Mononuclear cell (primary cell): ENCODE results near the gene FRMD3. TPM values are rescaled to one million over a fixed set of nuclear protein-coding genes. Genes with fewer than 3 reads are reported as not detected.

Source experiments
- H3K27me3 ChIP-seq: 2 replicates; pipeline ENCODE4 v1.6.0; 2011; ENCODE audit warnings: low read length, control low read depth; ENCODE audit not compliant: insufficient read depth
- H3K4me1 ChIP-seq: 2 replicates; pipeline ENCODE4 v1.5.1; 2011; ENCODE audit warnings: mild to moderate bottlenecking, low read length, control low read depth; ENCODE audit not compliant: insufficient read depth
- H3K4me3 ChIP-seq: 2 replicates; pipeline ENCODE4 v1.5.1; 2011; ENCODE audit warnings: mild to moderate bottlenecking, low read length, moderate library complexity
- H3K9me3 ChIP-seq: 2 replicates; pipeline ENCODE4 v1.5.1; 2011; ENCODE audit warnings: low read depth, mild to moderate bottlenecking, control low read depth, low read length
- total RNA-seq: library from RNA; depleted of rRNA; stranded (reverse); fragments of >200 nt; gene quantifications from one replicate; pipeline ENCODE4 v1.2.3, GENCODE V29; 2012

Gene FRMD3
- total RNA-seq = 15.1 TPM

- peaks cover 20% of the 10 kb centered on the region for H3K27me3 ChIP-seq
- no peaks in the 10 kb centered on the region for H3K9me3 ChIP-seq
- H3K4me1 ChIP-seq = peaks cover 16% of the 10 kb centered on the region
- H3K4me3 ChIP-seq = peak within 1 kb of the TSS; percentile 38
These were observed at the start of gene FRMD3 for GRCh38 chr9:83538172-83538889. Gene FRMD3 (minus strand): TSS chr9:83538401. CDS start chr9:83538231, 170 bp downstream.

DNA sequence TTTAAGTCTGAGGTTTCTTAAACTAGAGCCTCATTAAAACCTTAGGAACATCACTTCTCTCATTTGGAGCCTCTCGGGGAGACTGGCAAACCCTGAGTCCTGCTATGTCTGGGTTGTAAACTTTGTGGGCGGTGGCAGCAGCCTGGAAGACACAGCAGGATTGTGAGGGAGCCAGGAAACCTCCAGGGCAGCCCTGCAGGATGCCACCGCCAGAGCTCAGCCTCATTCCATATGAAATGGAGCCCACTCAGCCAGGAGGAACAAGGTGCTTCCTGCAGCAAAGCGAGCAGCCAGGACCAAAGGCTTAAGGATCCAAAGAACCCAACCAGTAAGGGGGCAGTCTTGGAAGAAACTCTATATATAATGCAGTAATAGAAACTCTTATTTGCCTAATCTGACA is 46.8 kb upstream of the FRMD3 start:
- Histone ChIP-seq H3K4me1 (no peaks in the 10 kb centered on the region), H3K9me3 (no peaks in the 10 kb centered on the region), H3K27me3 (no peaks in the 10 kb centered on the region), H3K4me3 (no peak overlapping the region)

DNA sequence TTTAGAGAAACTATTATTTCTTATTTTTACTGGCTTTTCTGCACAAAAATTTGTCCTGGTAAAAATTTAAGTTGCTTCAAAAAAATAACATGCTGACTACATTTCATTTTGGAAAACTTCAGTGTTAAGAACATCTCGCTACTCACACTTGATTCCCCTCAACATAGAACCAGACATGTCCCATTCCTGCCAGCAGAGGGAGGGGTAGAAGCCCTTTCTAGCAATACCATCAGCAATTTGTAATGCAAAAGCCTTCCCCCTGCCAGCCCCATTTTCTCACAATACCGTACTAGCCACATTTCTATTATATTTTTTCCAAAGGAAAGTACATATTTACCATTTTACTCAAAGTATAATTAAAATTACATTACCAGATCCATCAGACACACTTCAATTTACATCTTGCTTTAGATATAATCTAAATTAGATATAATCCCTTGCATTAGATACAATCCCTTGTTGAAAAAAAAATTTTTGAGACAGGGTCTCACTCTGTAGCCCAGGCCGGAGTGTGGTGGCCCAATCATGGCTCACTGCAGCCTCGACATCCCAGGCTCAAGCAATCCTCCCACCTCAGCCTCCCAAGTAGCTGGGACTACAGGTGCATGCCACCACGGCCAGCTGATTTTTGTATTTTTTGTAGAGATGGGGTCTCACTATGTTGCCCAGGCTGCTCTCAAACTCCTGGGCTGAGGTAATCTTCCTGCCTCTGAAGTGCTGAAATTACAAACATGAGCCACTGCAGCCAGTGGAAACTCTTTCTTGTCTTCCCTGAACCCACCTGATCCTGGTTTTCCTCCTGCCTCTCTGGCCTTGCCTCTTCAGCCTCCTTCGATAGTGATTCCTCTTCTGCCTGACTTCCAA is 45.2 kb upstream of the FRMD3 start:
- Histone ChIP-seq H3K4me1 (no peaks in the 10 kb centered on the region), H3K9me3 (peaks cover 11% of the 10 kb centered on the region), H3K4me3 (no peak overlapping the region), H3K27me3 (no peaks in the 10 kb centered on the region)

DNA sequence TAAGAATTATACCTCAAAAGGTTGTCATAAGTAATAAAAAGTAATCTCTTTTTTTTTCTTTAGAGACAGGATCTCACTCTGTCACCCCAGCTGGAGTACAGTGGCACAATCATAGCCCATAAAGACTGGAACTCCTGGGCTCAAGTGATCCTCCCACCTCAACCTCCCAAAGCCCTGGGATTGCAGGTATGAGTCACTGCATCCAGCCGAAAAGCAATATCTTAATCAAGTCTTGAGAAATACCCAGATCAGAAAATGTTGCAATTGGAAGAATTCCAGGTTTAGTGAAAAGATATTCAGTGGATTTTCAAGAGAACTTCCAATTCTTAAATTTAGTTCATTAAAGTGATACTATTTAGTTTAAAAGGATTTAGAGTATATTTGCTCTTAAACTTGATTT is 43.8 kb upstream of the FRMD3 start:
- Histone ChIP-seq H3K4me1 (no peaks in the 10 kb centered on the region), H3K27me3 (no peaks in the 10 kb centered on the region), H3K4me3 (no peak overlapping the region), H3K9me3 (peaks cover 17% of the 10 kb centered on the region)

DNA sequence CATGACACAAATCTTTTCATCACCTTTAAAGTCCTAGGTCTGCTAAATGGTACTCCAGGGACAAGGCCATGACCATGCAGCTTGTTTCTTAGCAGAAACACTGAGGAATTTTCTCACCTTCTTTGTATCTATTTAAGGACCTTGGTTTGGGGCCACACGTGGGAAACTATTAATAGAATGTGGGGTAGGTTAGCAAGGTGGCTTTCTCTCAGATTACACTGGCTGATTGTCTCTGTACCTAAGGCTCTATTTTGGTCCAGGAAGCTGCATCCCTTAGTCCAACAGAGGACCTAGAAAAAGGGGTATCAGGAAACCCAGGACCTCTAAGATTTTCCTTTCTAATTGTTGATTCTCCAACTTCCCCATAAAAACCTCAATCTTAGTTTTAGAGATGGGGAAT is 36.3 kb upstream of the FRMD3 start:
- Histone ChIP-seq H3K4me1 (peaks cover 5% of the 10 kb centered on the region), H3K27me3 (no peaks in the 10 kb centered on the region), H3K4me3 (no peak overlapping the region), H3K9me3 (peaks cover 16% of the 10 kb centered on the region)

DNA sequence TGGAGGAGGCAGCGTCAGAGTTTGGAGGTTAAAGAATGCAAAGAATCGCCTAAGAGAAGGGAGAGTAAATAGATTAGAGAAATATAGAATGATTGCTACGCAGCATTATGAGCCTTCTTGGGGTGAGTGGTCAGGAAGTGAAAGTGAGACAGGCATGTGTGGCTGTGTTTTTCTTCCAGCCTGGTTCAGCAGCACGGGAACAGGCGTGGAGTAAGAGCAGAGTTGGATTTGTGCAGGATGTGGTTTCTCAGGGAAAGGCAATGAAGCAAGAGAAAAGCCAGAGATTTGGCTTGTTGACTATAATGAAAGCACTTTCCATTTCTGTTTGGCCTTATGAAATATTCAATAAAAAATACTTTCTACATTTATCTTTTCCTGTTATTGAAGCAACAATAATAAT is 34.3 kb upstream of the FRMD3 start:
- H3K27me3 ChIP-seq = no peaks in the 10 kb centered on the region
- no peaks in the 10 kb centered on the region for H3K9me3 ChIP-seq
- H3K4me1 ChIP-seq = peaks cover 9% of the 10 kb centered on the region
- H3K4me3 ChIP-seq = no peak overlapping the region

- H3K9me3 ChIP-seq = no peaks in the 10 kb centered on the region
- no peaks in the 10 kb centered on the region for H3K27me3 ChIP-seq
- no peak overlapping the region for H3K4me3 ChIP-seq
- peaks cover 9% of the 10 kb centered on the region for H3K4me1 ChIP-seq
These were observed 32.2 kb upstream of the FRMD3 start for GRCh38 chr9:83570359-83570758.

GRCh38 chr9:83569326-83569725 is 31.1 kb upstream of the FRMD3 start:
- H3K9me3 ChIP-seq = no peaks in the 10 kb centered on the region
- H3K4me1 ChIP-seq = peaks cover 9% of the 10 kb centered on the region
- H3K27me3 ChIP-seq = no peaks in the 10 kb centered on the region

DNA sequence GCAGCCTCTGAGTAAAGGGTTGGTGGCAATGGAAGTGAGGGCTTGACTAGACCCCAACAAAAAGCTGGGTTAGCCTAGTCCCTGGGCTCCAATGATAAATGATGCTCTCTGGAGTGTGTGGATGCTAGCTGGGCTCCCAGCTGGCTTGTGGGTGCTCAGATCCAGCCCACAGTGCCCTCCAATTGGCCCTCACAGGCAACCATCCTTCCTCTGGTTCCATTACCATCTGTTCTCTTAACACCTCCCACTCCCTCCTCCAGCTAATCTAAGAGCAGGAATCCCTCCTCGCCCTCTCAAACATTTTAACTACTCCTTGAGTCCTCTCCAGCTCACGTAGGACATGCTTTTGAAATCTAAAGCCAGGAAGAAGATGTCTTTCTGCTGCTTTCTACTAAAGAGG is 25.2 kb upstream of the FRMD3 start:
- Histone ChIP-seq H3K27me3 (no peaks in the 10 kb centered on the region), H3K4me3 (no peak overlapping the region), H3K9me3 (no peaks in the 10 kb centered on the region), H3K4me1 (no peaks in the 10 kb centered on the region)

More at GRCh38 chr9:83569326-83569725, 31.1 kb upstream of the FRMD3 start:
- H3K4me3 ChIP-seq = no peak overlapping the region

DNA sequence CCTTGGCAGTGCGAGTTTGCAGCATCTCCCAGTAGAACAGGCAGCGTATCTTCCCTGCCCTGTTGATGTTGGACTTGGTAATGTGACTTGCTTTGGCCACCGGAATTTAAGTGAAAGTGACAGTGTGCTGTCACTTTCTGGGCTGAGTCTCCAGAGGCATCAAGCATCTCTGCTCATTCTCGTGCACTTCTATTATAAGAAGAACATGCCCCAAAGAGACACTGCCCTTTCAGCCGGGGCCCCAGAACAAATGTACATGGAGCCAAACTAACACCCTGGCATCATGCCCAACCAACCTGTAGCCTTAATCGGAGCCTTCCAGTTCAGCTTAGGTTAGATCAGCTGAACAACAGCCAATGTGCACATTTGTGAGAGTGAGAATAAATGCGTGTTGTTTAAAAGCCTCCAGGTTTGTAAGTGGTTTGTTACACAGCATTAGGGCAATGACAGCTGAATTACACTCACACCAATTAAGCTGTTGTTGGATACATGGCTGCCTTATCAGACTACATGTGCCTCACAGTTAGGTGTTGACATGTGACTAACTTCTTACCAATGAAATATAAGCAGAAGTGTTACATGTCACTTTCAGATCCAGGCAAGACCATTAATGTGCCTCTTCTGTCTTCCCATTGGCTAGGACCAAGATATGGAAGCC is 22.1 kb upstream of the FRMD3 start:
- Histone ChIP-seq H3K4me3 (no peak overlapping the region), H3K27me3 (no peaks in the 10 kb centered on the region)

GRCh38 chr9:83557771-83558170 is 19.6 kb upstream of the FRMD3 start:
- Histone ChIP-seq H3K4me3 (no peak overlapping the region), H3K9me3 (peaks cover 6% of the 10 kb centered on the region), H3K27me3 (peaks cover 2% of the 10 kb centered on the region), H3K4me1 (no peaks in the 10 kb centered on the region)

More for the DNA sequence above, 22.1 kb upstream of the FRMD3 start:
- H3K9me3 ChIP-seq = no peaks in the 10 kb centered on the region
- H3K4me1 ChIP-seq = no peaks in the 10 kb centered on the region

GRCh38 chr9:83557317-83557716 is 19.1 kb upstream of the FRMD3 start:
- Histone ChIP-seq H3K27me3 (peaks cover 2% of the 10 kb centered on the region), H3K9me3 (peaks cover 6% of the 10 kb centered on the region), H3K4me3 (no peak overlapping the region), H3K4me1 (no peaks in the 10 kb centered on the region)

DNA sequence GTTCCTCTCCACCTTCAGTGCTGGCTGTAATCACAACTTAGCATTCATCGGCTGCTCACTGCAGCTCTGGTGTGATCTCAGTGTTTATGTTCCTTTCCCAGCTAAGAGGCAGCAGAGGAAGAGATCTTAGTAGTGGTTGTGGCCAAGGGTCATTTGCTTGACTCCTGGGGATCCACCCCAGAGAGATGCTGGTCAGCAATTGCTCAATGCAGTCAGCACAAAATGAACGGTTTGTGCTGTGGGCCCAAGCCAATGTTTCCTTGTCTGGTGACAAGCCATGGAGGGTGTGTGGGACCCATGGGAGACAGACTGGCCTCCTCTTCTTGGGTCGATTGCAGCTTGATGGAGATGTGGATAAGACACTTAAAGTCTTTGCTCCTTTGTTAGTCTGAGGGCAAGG is 16.1 kb upstream of the FRMD3 start:
- Histone ChIP-seq H3K9me3 (peaks cover 6% of the 10 kb centered on the region), H3K27me3 (peaks cover 2% of the 10 kb centered on the region), H3K4me3 (no peak overlapping the region), H3K4me1 (no peaks in the 10 kb centered on the region)

GRCh38 chr9:83544002-83544698 is 5.9 kb upstream of the FRMD3 start:
- Histone ChIP-seq H3K4me3 (no peak overlapping the region), H3K27me3 (peaks cover 6% of the 10 kb centered on the region), H3K4me1 (peaks cover under 1% of the 10 kb centered on the region), H3K9me3 (no peaks in the 10 kb centered on the region)

GRCh38 chr9:83538890-83539238 is 663 bp upstream of the FRMD3 start:
- H3K4me1 ChIP-seq = peaks cover 16% of the 10 kb centered on the region
- H3K27me3 ChIP-seq = peaks cover 20% of the 10 kb centered on the region
- H3K4me3 ChIP-seq = peak overlapping the region; percentile 38
- H3K9me3 ChIP-seq = no peaks in the 10 kb centered on the region
